ENCODE data around the gene NTF3.

GRCh38 chr12:5506295-5506694 is 74.4 kb downstream of the NTF3 start:
- TF ChIP-seq, protein P1, sequence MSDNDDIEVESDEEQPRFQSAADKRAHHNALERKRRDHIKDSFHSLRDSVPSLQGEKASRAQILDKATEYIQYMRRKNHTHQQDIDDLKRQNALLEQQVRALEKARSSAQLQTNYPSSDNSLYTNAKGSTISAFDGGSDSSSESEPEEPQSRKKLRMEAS (IDR thresholded peaks at IDR 0.05; ENCODE audit: low read depth, low read length), result no peak
- TF ChIP-seq CTCF (IDR thresholded peaks at IDR 0.05; ENCODE audit: low read depth, low read length) (no peak), POLR2A (IDR thresholded peaks at IDR 0.05; ENCODE audit: extremely low read depth, insufficient read length) (no peak)

Measured in NB4 (cell line).